DMS153 treated with DMSO at 0.1 percent for 48 hours (cell line): ENCODE results near the gene ARHGAP15.

Source experiments
- DNase-seq: peaks from one replicate; lab custom pipeline; 2025; ENCODE audit not compliant: unreplicated experiment; lab: John Stamatoyannopoulos, UW

ARHGAP15 gene

GRCh38 chr2:143259368-143259958 is 130.2 kb downstream of the ARHGAP15 start:
- peak; percentile 62 for DNase-seq

DNA sequence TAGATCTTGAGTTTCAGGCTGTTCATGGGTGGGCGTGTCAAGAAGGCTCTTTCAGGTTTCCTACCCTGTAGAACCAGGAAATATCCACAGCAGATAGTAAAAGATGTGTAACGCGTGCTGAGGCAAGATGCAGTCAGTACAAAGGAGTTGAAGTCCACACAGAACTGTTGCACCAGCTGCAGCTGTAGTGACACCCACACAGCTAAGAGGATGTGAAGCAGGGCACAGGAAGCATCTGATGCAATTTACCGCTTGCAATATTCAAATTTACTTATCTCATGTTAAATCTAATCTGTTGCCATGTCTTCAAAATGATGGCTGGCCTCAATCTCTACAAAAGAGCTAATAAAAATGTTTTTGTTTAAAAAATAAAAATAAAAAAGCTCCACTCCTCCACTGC is 132.8 kb downstream of the ARHGAP15 start:
- no peak for DNase-seq

GRCh38 chr2:143262389-143262788 is 133.2 kb downstream of the ARHGAP15 start:
- DNase-seq: no peak

- no peak for DNase-seq
Measured at GRCh38 chr2:143263066-143263625, 133.9 kb downstream of the ARHGAP15 start.

GRCh38 chr2:143264851-143265250 is 135.6 kb downstream of the ARHGAP15 start:
- no peak for DNase-seq

GRCh38 chr2:143279672-143280071 is 150.5 kb downstream of the ARHGAP15 start:
- DNase-seq: no peak

- no peak for DNase-seq
Measured at GRCh38 chr2:143280097-143280757, 151.0 kb downstream of the ARHGAP15 start.

- no peak for DNase-seq
Measured at GRCh38 chr2:143282684-143283083, 153.5 kb downstream of the ARHGAP15 start.

GRCh38 chr2:143284087-143284675 is 155.0 kb downstream of the ARHGAP15 start:
- peak; percentile 3 for DNase-seq

- DNase-seq: no peak
Measured at GRCh38 chr2:143289025-143289424, 159.8 kb downstream of the ARHGAP15 start.

- DNase-seq: no peak
Measured at GRCh38 chr2:143290221-143290620, 161.0 kb downstream of the ARHGAP15 start.

- DNase-seq: no peak
Measured at GRCh38 chr2:143294068-143294467, 164.8 kb downstream of the ARHGAP15 start.

DNA sequence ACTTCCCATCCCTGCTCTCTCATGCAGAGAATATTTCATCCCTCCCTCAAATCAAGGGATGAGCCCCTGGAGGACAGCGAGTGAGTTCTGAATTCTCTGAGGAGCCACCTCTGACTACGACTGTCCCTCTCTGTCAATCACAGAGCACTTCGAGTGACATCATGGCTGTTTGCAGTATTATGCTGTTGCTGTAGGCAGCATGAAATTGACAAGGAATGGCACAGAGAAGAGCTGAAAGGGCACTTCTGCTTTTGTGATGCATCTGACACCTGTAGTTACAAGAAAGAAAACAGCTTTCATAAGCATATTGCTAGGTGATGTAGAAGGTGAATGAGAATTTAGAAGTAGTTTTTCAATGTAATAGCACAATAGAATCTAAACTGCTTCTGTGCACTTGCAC is 166.9 kb downstream of the ARHGAP15 start:
- DNase-seq: no peak

GRCh38 chr2:143297182-143297581 is 168.0 kb downstream of the ARHGAP15 start:
- no peak for DNase-seq

- DNase-seq: no peak
Measured at GRCh38 chr2:143300536-143300935, 171.3 kb downstream of the ARHGAP15 start.

DNA sequence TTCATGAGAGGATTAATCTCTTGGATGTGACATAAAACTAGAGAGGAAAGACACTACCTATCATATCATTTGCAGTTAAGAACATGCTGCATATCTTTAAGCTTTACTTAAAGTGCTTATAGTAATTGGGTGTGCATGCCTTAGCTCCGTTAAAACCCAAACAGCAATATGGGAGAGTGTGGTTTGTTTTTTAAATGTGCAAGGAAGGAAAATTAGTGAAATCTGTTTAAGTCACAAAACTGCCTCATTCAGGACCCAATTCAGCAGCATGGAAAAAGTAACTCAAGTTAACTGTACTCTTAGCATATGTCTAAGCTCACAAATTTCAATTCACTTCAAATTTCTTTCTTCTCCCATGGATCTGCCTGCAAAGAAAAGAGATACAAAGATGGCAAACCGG is 182.2 kb downstream of the ARHGAP15 start:
- DNase-seq: no peak

- no peak for DNase-seq
Measured at GRCh38 chr2:143312441-143312840, 183.2 kb downstream of the ARHGAP15 start.

DNA sequence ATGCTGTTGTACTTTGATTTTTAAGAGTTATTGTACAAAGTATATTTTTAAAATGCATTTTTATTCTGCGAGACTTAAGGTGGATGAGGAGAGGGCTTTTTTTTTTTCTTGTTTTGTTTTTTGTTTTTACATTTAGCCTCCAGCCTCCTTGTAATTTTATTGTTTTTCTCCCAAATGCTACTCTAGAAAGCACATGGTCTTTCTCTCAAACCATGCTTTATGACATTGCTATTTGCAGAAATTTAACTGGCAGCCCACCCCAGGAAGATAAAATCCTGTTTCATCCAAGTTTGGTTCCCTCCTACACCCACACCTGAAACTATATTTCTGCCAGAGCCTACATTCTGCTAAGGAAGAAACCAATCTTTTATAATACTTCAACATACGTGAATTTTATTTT is 184.6 kb downstream of the ARHGAP15 start:
- no peak for DNase-seq

DNA sequence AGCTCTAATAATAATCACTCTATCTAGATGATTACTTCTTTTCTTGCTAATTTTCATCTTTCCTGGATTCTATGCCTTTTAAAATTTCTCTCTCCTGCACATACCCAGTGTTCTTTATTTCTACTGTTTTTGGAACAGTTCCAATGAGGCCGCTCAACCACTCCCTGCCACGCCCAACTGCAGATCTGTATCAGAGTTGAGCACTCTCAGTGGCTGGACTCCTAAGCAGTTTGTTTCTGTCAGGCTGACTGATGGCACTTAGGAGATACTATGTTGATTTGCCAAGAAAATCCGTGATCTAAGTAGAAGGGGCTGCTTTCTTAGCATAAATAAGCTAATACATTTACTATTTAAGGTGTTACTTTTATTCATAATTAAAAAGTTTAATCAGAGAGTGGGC is 192.8 kb downstream of the ARHGAP15 start:
- peak; percentile 2 for DNase-seq

DNA sequence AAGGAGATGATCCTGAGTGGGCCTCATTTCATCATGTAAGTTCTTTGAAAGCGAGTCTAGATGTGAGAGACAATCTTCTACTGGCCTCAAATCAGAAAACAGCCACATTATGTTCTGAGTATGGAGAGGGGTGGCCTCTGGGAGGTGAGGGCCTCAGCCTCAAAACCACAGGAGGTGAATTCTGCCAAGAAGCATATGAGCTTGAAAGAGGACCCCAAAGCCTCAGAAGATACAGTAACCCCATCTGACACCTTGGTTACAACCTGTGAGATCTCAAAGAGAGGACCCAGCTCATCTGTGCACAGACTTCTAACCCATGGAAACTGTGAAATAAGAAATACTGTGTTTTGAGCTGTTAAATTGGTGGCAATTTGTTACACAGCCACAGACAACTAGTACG is 200.1 kb downstream of the ARHGAP15 start:
- no peak for DNase-seq

- DNase-seq: no peak
Measured at GRCh38 chr2:143333168-143333791, 204.1 kb downstream of the ARHGAP15 start.

GRCh38 chr2:143333847-143334246 is 204.6 kb downstream of the ARHGAP15 start:
- no peak for DNase-seq
